HUES6 (cell line): ENCODE data around the gene CKMT2.

Experiments used
- H3K27ac ChIP-seq: 2 replicates; pipeline ENCODE4 v1.7.0; 2013; ENCODE audit warnings: low read depth, mild to moderate bottlenecking, low read length, inconsistent platforms
- H3K27me3 ChIP-seq: 2 replicates; pipeline ENCODE4 v1.6.1; 2013; ENCODE audit warnings: low read length; ENCODE audit not compliant: control insufficient read depth, insufficient read depth
- H3K36me3 ChIP-seq: 2 replicates; pipeline ENCODE4 v1.6.1; 2013; ENCODE audit warnings: low read length; ENCODE audit not compliant: control insufficient read depth, insufficient read depth
- H3K4me1 ChIP-seq: 2 replicates; pipeline ENCODE4 v1.6.1; 2013; ENCODE audit warnings: low read length; ENCODE audit not compliant: control insufficient read depth, insufficient read depth
- H3K4me3 ChIP-seq: 2 replicates; pipeline ENCODE4 v1.5.1; 2013; ENCODE audit warnings: low read depth, low read length
- H3K9ac ChIP-seq: one replicate; pipeline ENCODE4 v1.6.1; 2013; ENCODE audit warnings: mild to moderate bottlenecking, low read length
- H3K9me3 ChIP-seq: 2 replicates; pipeline ENCODE4 v1.6.1; 2013; ENCODE audit warnings: low read depth, low read length; ENCODE audit not compliant: control insufficient read depth, insufficient read depth

The CKMT2 gene

DNA sequence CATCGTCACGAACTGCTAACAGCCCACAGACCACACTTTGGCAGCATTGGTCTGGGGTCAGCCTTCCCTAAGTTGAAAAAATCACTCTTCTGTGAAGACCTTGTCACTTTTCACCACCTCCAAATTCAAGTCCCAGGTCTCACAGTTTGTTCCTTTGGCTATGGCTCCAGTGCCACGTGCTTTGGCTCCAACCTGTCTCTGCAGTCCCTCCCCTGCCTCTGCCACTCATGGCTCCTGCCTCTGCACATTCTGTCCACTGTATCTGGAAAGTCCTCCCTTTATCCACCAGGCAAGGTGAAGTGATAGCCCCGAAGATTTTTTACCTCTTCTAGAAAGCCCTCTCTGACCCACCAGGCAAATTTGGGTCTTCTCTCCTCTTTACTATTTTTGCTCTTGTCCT lies 5.3 kb downstream of the CKMT2 start:
- Histone ChIP-seq H3K9ac (no peak overlapping the region), H3K36me3 (0 out of 2 replicates have a peak, but pooled peaks cover 3% of the 10 kb centered on the region), H3K27me3 (no peaks in the 10 kb centered on the region), H3K9me3 (no peaks in the 10 kb centered on the region), H3K4me3 (no peak overlapping the region), H3K27ac (no peak overlapping the region), H3K4me1 (peaks cover 31% of the 10 kb centered on the region; the same call in 1 of the 2 replicates)

GRCh38 chr5:81239613-81240012 lies 6.5 kb downstream of the CKMT2 start:
- Histone ChIP-seq H3K27me3 (no peaks in the 10 kb centered on the region), H3K36me3 (0 out of 2 replicates have a peak, but pooled peaks cover 3% of the 10 kb centered on the region), H3K9me3 (no peaks in the 10 kb centered on the region), H3K4me1 (peaks cover 20% of the 10 kb centered on the region; the same call in 1 of the 2 replicates), H3K4me3 (no peak overlapping the region), H3K9ac (no peak overlapping the region), H3K27ac (no peak overlapping the region)

- Histone ChIP-seq H3K27me3 (no peaks in the 10 kb centered on the region), H3K9me3 (no peaks in the 10 kb centered on the region), H3K4me3 (no peak overlapping the region), H3K9ac (no peak overlapping the region), H3K36me3 (peaks cover 4% of the 10 kb centered on the region; the same call in 1 of the 2 replicates), H3K4me1 (peaks cover 19% of the 10 kb centered on the region), H3K27ac (no peak overlapping the region)
Observed at GRCh38 chr5:81241001-81241400, 7.9 kb downstream of the CKMT2 start.

DNA sequence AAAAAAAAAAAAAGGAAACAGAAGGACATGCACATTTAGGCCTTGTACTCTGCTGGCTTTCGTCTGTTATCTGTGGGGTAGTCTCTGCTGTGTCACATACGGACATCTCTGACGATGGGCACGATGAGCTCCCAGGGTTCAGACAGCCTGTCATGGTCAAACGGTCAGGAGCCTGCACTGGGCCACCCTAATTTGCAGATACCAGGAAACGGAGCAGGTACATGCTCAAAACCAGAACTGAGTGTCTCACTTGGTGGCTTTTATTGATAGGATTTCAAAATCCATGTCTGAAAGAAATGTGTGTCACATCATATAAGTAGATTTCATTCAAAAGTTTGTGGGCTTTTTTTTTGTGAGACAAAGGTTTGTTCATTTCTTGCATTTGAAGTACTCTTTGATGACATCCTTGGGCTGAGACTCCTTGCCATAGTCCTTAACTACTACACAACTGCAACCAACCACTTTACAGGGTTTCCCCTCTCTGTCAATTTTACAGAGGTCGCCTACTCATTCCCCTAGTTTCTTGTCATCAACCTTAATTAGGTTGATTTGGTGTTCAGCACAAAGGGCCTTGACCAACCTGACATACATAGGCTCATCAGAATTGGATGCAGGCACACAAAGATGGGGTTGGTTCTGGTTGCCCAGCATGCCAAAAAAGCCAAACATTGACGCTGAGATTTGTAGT lies 9.0 kb downstream of the CKMT2 start:
- H3K9ac ChIP-seq = no peak overlapping the region
- H3K9me3 ChIP-seq = no peaks in the 10 kb centered on the region
- no peak overlapping the region for H3K27ac ChIP-seq
- peaks cover 4% of the 10 kb centered on the region; the same call in 1 of the 2 replicates for H3K36me3 ChIP-seq
- H3K27me3 ChIP-seq = no peaks in the 10 kb centered on the region
- peaks cover 28% of the 10 kb centered on the region for H3K4me1 ChIP-seq
- no peak overlapping the region for H3K4me3 ChIP-seq

GRCh38 chr5:81242906-81243436 lies 9.8 kb downstream of the CKMT2 start:
- peaks cover 35% of the 10 kb centered on the region for H3K4me1 ChIP-seq
- no peaks in the 10 kb centered on the region for H3K27me3 ChIP-seq
- no peak overlapping the region for H3K27ac ChIP-seq
- H3K9ac ChIP-seq = no peak overlapping the region
- H3K36me3 ChIP-seq = peaks cover 4% of the 10 kb centered on the region; the same call in 1 of the 2 replicates
- no peaks in the 10 kb centered on the region for H3K9me3 ChIP-seq
- no peak overlapping the region for H3K4me3 ChIP-seq

GRCh38 chr5:81244451-81244850 lies 11.3 kb downstream of the CKMT2 start:
- no peak overlapping the region for H3K9ac ChIP-seq
- H3K27ac ChIP-seq = no peak overlapping the region

GRCh38 chr5:81245871-81246235 lies 12.7 kb downstream of the CKMT2 start:
- Histone ChIP-seq H3K4me1 (peaks cover 40% of the 10 kb centered on the region), H3K27me3 (no peaks in the 10 kb centered on the region)

More at GRCh38 chr5:81244451-81244850, 11.3 kb downstream of the CKMT2 start:
- H3K9me3 ChIP-seq = no peaks in the 10 kb centered on the region
- no peak overlapping the region for H3K4me3 ChIP-seq
- no peaks in the 10 kb centered on the region for H3K27me3 ChIP-seq
- H3K36me3 ChIP-seq = peaks cover 4% of the 10 kb centered on the region; the same call in 1 of the 2 replicates
- H3K4me1 ChIP-seq = peaks cover 41% of the 10 kb centered on the region

DNA sequence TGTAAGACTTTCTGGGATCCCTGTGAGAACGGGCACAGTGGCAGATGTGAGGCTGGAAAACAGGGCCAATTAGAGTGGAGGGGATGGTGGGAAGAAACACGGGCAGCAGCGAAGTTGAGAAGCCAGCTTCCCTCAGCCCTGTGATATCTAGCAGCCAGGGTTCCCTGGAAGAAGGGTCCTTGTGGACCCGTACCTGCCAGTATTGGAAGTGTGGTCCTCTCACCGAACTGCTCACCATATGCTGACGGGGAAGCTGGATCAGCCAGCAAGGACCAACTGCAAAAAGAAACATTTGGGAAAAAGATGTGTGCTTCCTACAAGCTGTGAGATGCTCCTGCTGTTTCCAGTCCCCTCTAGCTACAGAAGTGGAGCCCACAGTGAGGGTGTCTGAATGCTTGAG lies 13.6 kb downstream of the CKMT2 start:
- Histone ChIP-seq H3K27me3 (no peaks in the 10 kb centered on the region), H3K4me3 (no peak overlapping the region), H3K27ac (no peak overlapping the region), H3K9me3 (no peaks in the 10 kb centered on the region), H3K4me1 (peaks cover 33% of the 10 kb centered on the region), H3K36me3 (peaks cover 4% of the 10 kb centered on the region; the same call in 1 of the 2 replicates), H3K9ac (no peak overlapping the region)

More at GRCh38 chr5:81245871-81246235, 12.7 kb downstream of the CKMT2 start:
- Histone ChIP-seq H3K36me3 (peaks cover 4% of the 10 kb centered on the region; the same call in 1 of the 2 replicates), H3K27ac (no peak overlapping the region), H3K9me3 (no peaks in the 10 kb centered on the region), H3K9ac (no peak overlapping the region), H3K4me3 (no peak overlapping the region)

DNA sequence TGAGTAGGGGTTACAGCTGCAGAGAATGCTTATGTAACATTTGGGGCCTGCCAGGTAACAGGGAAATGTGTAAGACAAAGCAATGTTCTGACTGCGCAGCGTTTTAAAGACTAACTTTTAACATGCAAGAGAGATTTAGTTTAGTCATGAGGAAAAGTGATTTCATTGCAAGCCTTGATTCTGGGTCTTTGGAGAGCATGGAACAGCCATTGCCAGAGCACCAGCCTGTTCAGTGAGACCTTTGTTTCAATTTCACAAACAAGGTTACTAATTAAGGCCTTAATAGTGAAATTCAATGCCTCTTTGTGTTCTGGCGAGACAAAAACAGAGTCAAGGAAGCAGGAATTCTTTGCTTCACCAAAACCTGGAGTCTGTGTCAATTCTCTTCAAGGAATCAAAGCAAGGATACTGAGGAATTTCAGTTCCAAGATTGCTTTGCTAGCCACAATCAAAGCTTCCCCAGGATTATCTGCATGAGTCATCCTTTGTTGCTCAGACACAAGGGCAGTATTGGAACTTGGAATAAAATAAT lies 14.4 kb downstream of the CKMT2 start:
- peaks cover 33% of the 10 kb centered on the region for H3K4me1 ChIP-seq
- H3K27ac ChIP-seq = no peak overlapping the region
- no peaks in the 10 kb centered on the region for H3K27me3 ChIP-seq
- H3K9me3 ChIP-seq = no peaks in the 10 kb centered on the region
- no peak overlapping the region for H3K4me3 ChIP-seq
- H3K36me3 ChIP-seq = peaks cover 4% of the 10 kb centered on the region; the same call in 1 of the 2 replicates
- no peak overlapping the region for H3K9ac ChIP-seq

GRCh38 chr5:81249240-81249639 lies 16.1 kb downstream of the CKMT2 start:
- H3K4me1 ChIP-seq = peaks cover 33% of the 10 kb centered on the region
- H3K36me3 ChIP-seq = peaks cover 8% of the 10 kb centered on the region; the same call in 1 of the 2 replicates
- H3K27me3 ChIP-seq = no peaks in the 10 kb centered on the region
- no peak overlapping the region for H3K9ac ChIP-seq
- H3K27ac ChIP-seq = no peak overlapping the region
- H3K4me3 ChIP-seq = no peak overlapping the region
- no peaks in the 10 kb centered on the region for H3K9me3 ChIP-seq

GRCh38 chr5:81250004-81250403 lies 16.9 kb downstream of the CKMT2 start:
- Histone ChIP-seq H3K4me3 (no peak overlapping the region), H3K27ac (no peak overlapping the region), H3K36me3 (peaks cover 12% of the 10 kb centered on the region), H3K9ac (no peak overlapping the region), H3K4me1 (peaks cover 35% of the 10 kb centered on the region), H3K9me3 (no peaks in the 10 kb centered on the region), H3K27me3 (no peaks in the 10 kb centered on the region)
